ENCODE results near the gene PCGF2. TPM values are rescaled to one million over a fixed set of nuclear protein-coding genes. Genes with fewer than 3 reads are reported as not detected.

PCGF2 gene
- total and polyA plus RNA-seq, 9 of the 15 experiments (the other 6 are each of a cell fraction or from before 2014, with no cell fraction given), result 1.3 to 33.4 (median 7.0) TPM

- peak overlapping the region; percentile 92 for H3K4me2 ChIP-seq (ENCODE audit: insufficient read depth, low read length)
- peak overlapping the region; percentile 92 for H3K4me3 ChIP-seq
- H3K27ac ChIP-seq (ENCODE audit: extremely low read depth, low read depth, low read length), result peak overlapping the region; percentile 83
- FAIRE-seq (no peak), DNase-seq (ENCODE audit: extremely low read depth in 1 of 4, low spot score in 3 of 4) (peak; percentile 61 to 89 (median 80)), ATAC-seq (peak; percentile 5; the same call in 2 of the 3 replicates)
- in situ Hi-C loops (cut with MboI), result no loop called here
- H2AFZ ChIP-seq (ENCODE audit: low read depth, low read length), result peak overlapping the region; percentile 91
- H3K4me1 ChIP-seq (replicated peaks in 1 of 2; ENCODE audit: control insufficient read depth in 2 of 2, insufficient read depth in 2 of 2, low read length in 2 of 2), result peaks cover 22 to 55% of the 10 kb centered on the region in 2 experiments
- BruUV-seq (replicated peaks), result no TSS peak
- intact Hi-C loops (cut with micrococcal nuclease), result no loop called here
- H4K20me1 ChIP-seq (replicated peaks; ENCODE audit: control insufficient read depth, insufficient read depth, low read length), result peaks cover 9% of the 10 kb centered on the region
- ChIA-PET CTCF (ENCODE audit: low intra/inter-chr PET ratio) (interaction anchor here (0.5 kb wide), 1 partner anchor 205 kb away, joined by 4 read pairs; no protein-coding TSS in a partner anchor), POLR2A (no interaction called here)
- WGBS (ENCODE audit: insufficient coverage, low coverage, missing lambda C conversion rate), result 0% methylated on average over 25 of the region's 64 CpGs
- no peaks in the 10 kb centered on the region for H3K27me3 ChIP-seq (ENCODE audit: control insufficient read depth in 2 of 2, insufficient read depth in 2 of 2, low read length in 2 of 2)
- H3K36me3 ChIP-seq (ENCODE audit: control insufficient read depth, insufficient read depth, low read length), result peaks cover 3% of the 10 kb centered on the region; the same call in 1 of the 3 replicates
- peaks cover 83% of the 10 kb centered on the region for H3K79me2 ChIP-seq (ENCODE audit: control insufficient read depth, insufficient read depth, low read length)
- peaks cover 4% of the 10 kb centered on the region for H3K9me1 ChIP-seq (ENCODE audit: control insufficient read depth, insufficient read depth, low read length)
- no peaks in the 10 kb centered on the region for H3K9me3 ChIP-seq (replicated peaks; ENCODE audit: control insufficient read depth, insufficient read depth, low read depth, low read length)
- H3K9ac ChIP-seq (ENCODE audit: insufficient read depth in 1 of 2, low read depth in 2 of 2, low read length in 2 of 2), result peak overlapping the region; percentile 86 to 94
- TF ChIP-seq MTA3 (IDR thresholded peaks at IDR 0.05; ENCODE audit: borderline replicate concordance) (peak; percentile 64; the same call in 1 of the 2 replicates), ZFX (CRISPR knock-in tag; IDR thresholded peaks at IDR 0.05) (0 out of 2 replicates have a peak, but pooled peaks have one; percentile 18), HDAC3 (IDR thresholded peaks at IDR 0.05; ENCODE audit: borderline replicate concordance, partially characterized antibody) (no peak), MAZ (CRISPR knock-in tag; conservative IDR thresholded peaks at IDR 0.05 in 1 of 2, IDR thresholded peaks at IDR 0.05 in 1 of 2) (peak; percentile 62 to 77), CREM (IDR thresholded peaks at IDR 0.05; ENCODE audit: low read depth) (no peak), HMGXB4 (CRISPR knock-in tag; IDR thresholded peaks at IDR 0.05) (0 out of 2 replicates have a peak, but pooled peaks have one; percentile 49), MYC (IDR thresholded peaks at IDR 0.05; ENCODE audit: low read depth, low read length) (peak; percentile 36; the same call in 1 of the 2 replicates), MYC (CRISPR knock-in tag; IDR thresholded peaks at IDR 0.05; ENCODE audit: borderline replicate concordance, low read depth) (no peak)
- TF ChIP-seq, protein P1, sequence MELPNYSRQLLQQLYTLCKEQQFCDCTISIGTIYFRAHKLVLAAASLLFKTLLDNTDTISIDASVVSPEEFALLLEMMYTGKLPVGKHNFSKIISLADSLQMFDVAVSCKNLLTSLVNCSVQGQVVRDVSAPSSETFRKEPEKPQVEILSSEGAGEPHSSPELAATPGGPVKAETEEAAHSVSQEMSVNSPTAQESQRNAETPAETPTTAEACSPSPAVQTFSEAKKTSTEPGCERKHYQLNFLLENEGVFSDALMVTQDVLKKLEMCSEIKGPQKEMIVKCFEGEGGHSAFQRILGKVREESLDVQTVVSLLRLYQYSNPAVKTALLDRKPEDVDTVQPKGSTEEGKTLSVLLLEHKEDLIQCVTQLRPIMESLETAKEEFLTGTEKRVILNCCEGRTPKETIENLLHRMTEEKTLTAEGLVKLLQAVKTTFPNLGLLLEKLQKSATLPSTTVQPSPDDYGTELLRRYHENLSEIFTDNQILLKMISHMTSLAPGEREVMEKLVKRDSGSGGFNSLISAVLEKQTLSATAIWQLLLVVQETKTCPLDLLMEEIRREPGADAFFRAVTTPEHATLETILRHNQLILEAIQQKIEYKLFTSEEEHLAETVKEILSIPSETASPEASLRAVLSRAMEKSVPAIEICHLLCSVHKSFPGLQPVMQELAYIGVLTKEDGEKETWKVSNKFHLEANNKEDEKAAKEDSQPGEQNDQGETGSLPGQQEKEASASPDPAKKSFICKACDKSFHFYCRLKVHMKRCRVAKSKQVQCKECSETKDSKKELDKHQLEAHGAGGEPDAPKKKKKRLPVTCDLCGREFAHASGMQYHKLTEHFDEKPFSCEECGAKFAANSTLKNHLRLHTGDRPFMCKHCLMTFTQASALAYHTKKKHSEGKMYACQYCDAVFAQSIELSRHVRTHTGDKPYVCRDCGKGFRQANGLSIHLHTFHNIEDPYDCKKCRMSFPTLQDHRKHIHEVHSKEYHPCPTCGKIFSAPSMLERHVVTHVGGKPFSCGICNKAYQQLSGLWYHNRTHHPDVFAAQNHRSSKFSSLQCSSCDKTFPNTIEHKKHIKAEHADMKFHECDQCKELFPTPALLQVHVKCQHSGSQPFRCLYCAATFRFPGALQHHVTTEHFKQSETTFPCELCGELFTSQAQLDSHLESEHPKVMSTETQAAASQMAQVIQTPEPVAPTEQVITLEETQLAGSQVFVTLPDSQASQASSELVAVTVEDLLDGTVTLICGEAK (IDR thresholded peaks at IDR 0.05), result peak; percentile 56; the same call in 1 of the 2 replicates
- TF ChIP-seq, protein P1 (CRISPR knock-in tag; IDR thresholded peaks at IDR 0.05), result no peak
These were observed 530 bp downstream of the PCGF2 start for GRCh38 chr17:38747463-38748148.

Measured in K562 (cell line).